SU-DHL-6 (cell line): Measurements from ENCODE around the gene CCDC92B.

Source experiments
- H2AFZ ChIP-seq: fragments of 200-600 bp; sonication (generic); 2 replicates; pipeline ENCODE4 v1.6.1; 2014; ENCODE audit warnings: low read depth, mild to moderate bottlenecking, moderate library complexity, mixed read lengths, antibody characterized with exemption, low read length; ENCODE audit not compliant: severe bottlenecking
- H3F3A ChIP-seq: fragments of 200-600 bp; shearing (Covaris generic); 2 replicates; pipeline ENCODE4 v1.6.0; 2016; ENCODE audit warnings: antibody characterized with exemption, mild to moderate bottlenecking; ENCODE audit not compliant: insufficient read depth
- H3K27ac ChIP-seq: fragments of 200-600 bp; sonication (generic); 2 replicates; pipeline ENCODE4 v1.5.1; 2016; ENCODE audit warnings: low read depth, mild to moderate bottlenecking, low read length, moderate library complexity, mixed read lengths
- H3K27me3 ChIP-seq: fragments of 200-600 bp; sonication (generic), shearing (Covaris generic); 2 replicates; pipeline ENCODE4 v1.6.0; 2014; ENCODE audit warnings: mild to moderate bottlenecking, low read length
- H3K36me3 ChIP-seq: fragments of 200-600 bp; sonication (generic); 2 replicates; pipeline ENCODE4 v1.6.1; 2014; ENCODE audit warnings: mild to moderate bottlenecking, low read length, mixed read lengths
- H3K4me2 ChIP-seq: fragments of 300-600, 200-600 bp; shearing (Covaris generic), sonication (generic); 2 replicates; pipeline ENCODE4 v1.6.0; 2014; ENCODE audit warnings: low read length, low read depth, mild to moderate bottlenecking; ENCODE audit not compliant: poor library complexity, severe bottlenecking
- H3K4me3 ChIP-seq: fragments of 200-600 bp; sonication (generic); 2 replicates; pipeline ENCODE4 v1.5.1; 2014; ENCODE audit warnings: antibody characterized with exemption, low read length, mild to moderate bottlenecking, mixed read lengths; ENCODE audit not compliant: insufficient read depth, poor library complexity, severe bottlenecking
- H3K79me2 ChIP-seq: fragments of 200-600 bp; sonication (generic); 2 replicates; pipeline ENCODE4 v1.6.1; 2014; ENCODE audit warnings: mild to moderate bottlenecking, low read length, moderate library complexity; ENCODE audit not compliant: insufficient read depth
- H3K9ac ChIP-seq: fragments of 200-600 bp; sonication (generic); 2 replicates; pipeline ENCODE4 v1.7.0; 2014; ENCODE audit warnings: mild to moderate bottlenecking, low read length
- H3K9me2 ChIP-seq: fragments of 200-600 bp; sonication (generic); replicated peaks from 2 replicates; pipeline ENCODE4 v1.6.1; 2014; ENCODE audit warnings: low read length; ENCODE audit not compliant: insufficient read depth
- H3K9me3 ChIP-seq: fragments of 200-600 bp; sonication (generic); 2 replicates; pipeline ENCODE4 v1.6.1; 2014; ENCODE audit warnings: low read length, mixed read lengths; ENCODE audit not compliant: insufficient read depth
- H4K20me1 ChIP-seq: fragments of 200-600 bp; sonication (generic); 2 replicates; pipeline ENCODE4 v1.6.1; 2014; ENCODE audit warnings: low read depth, mild to moderate bottlenecking, antibody characterized with exemption, low read length, moderate library complexity, mixed read lengths
- CTCF ChIP-seq: fragments of 200-600 bp; sonication (generic); IDR thresholded peaks from one replicate; pipeline ENCODE4 v1.5.1; 2017; ENCODE audit warnings: antibody characterized with exemption, mild to moderate bottlenecking, low read length, moderate library complexity; ENCODE audit not compliant: insufficient read depth, poor library complexity, severe bottlenecking
- EZH2phosphoT487 ChIP-seq: fragments of 200-600 bp; sonication (generic), shearing (Covaris generic); conservative IDR thresholded peaks from 2 replicates; pipeline ENCODE4 v1.6.1; 2018; ENCODE audit warnings: mild to moderate bottlenecking, antibody characterized with exemption, low read length, moderate library complexity, mixed read lengths

The CCDC92B gene

GRCh38 chr17:2750721-2751120, 1.3 kb upstream of the CCDC92B start:
- TF ChIP-seq CTCF (no peak), EZH2phosphoT487 (no peak)
- Histone ChIP-seq H4K20me1 (no peaks in the 10 kb centered on the region), H3K4me2 (no peak overlapping the region), H3K27me3 (no peaks in the 10 kb centered on the region), H3K4me3 (no peak overlapping the region), H3K36me3 (no peaks in the 10 kb centered on the region), H3K9me3 (no peaks in the 10 kb centered on the region), H3K9me2 (no peaks in the 10 kb centered on the region), H3K79me2 (no peaks in the 10 kb centered on the region), H3K9ac (no peak overlapping the region), H2AFZ (no peak overlapping the region), H3F3A (no peaks in the 10 kb centered on the region), H3K27ac (no peak overlapping the region)

- Histone ChIP-seq H3K9ac (no peak overlapping the region), H3K4me2 (no peak overlapping the region), H3K27me3 (no peaks in the 10 kb centered on the region), H2AFZ (no peak overlapping the region), H3K9me2 (no peaks in the 10 kb centered on the region), H3K9me3 (no peaks in the 10 kb centered on the region), H3K79me2 (no peaks in the 10 kb centered on the region), H3F3A (no peaks in the 10 kb centered on the region), H3K27ac (no peak overlapping the region), H3K36me3 (no peaks in the 10 kb centered on the region), H3K4me3 (no peak overlapping the region), H4K20me1 (no peaks in the 10 kb centered on the region)
- TF ChIP-seq CTCF: no peak
- no peak for TF ChIP-seq EZH2phosphoT487
These were observed 331 bp upstream of the CCDC92B start for GRCh38 chr17:2749784-2750181.

- H3F3A ChIP-seq: no peaks in the 10 kb centered on the region
- H2AFZ ChIP-seq: no peak overlapping the region
- H3K9ac ChIP-seq: no peak overlapping the region
- no peaks in the 10 kb centered on the region for H3K9me2 ChIP-seq
- no peak overlapping the region for H3K27ac ChIP-seq
- H3K4me3 ChIP-seq: no peak overlapping the region
- H3K36me3 ChIP-seq: no peaks in the 10 kb centered on the region
- H3K4me2 ChIP-seq: no peak overlapping the region
- no peaks in the 10 kb centered on the region for H4K20me1 ChIP-seq
- no peaks in the 10 kb centered on the region for H3K79me2 ChIP-seq
- no peaks in the 10 kb centered on the region for H3K27me3 ChIP-seq
- TF ChIP-seq EZH2phosphoT487 (no peak), CTCF (no peak)
- no peaks in the 10 kb centered on the region for H3K9me3 ChIP-seq
These were observed 4.0 kb downstream of the CCDC92B start for GRCh38 chr17:2745317-2746037.
